Measurements from ENCODE around the gene VPS41. TPM values are rescaled to one million over a fixed set of nuclear protein-coding genes. Genes with fewer than 3 reads are reported as not detected.

VPS41 gene
- polyA plus RNA-seq, 3 donors, result 12.7 to 62.2 (median 56.7) TPM

GRCh38 chr7:38902449-38902848 lies 6.5 kb downstream of the VPS41 start:
- Histone ChIP-seq H3K4me1 (ENCODE audit: control insufficient read depth in 1 of 2, insufficient read depth in 2 of 2, low read length in 2 of 2) (peaks cover 14 to 21% of the 10 kb centered on the region in 2 donors), H3K79me2 (ENCODE audit: insufficient read depth, low read length) (peaks cover 54% of the 10 kb centered on the region), H3K36me3 (replicated peaks in 1 of 2; ENCODE audit: control insufficient read depth in 1 of 2, insufficient read depth in 2 of 2, low read length in 2 of 2) (peaks cover 0 to 17% of the 10 kb centered on the region in 2 donors), H3K27ac (ENCODE audit: low read depth in 1 of 2, low read length in 2 of 2) (no peak overlapping the region), H4K20me1 (ENCODE audit: insufficient read depth, low read length) (peaks cover 96% of the 10 kb centered on the region), H3K9me3 (replicated peaks in 1 of 2; ENCODE audit: control insufficient read depth in 1 of 2, insufficient read depth in 1 of 2, low read length in 2 of 2) (no peaks in the 10 kb centered on the region), H2AFZ (ENCODE audit: insufficient read depth, low read depth, low read length, poor library complexity, severe bottlenecking) (no peak overlapping the region), H3K9ac (ENCODE audit: insufficient read depth, low read length, poor library complexity, severe bottlenecking) (no peak overlapping the region), H3K4me2 (replicated peaks; ENCODE audit: extremely low read depth, low read length, poor library complexity, severe bottlenecking) (no peak overlapping the region), H3K27me3 (ENCODE audit: control insufficient read depth in 2 of 2, insufficient read depth in 2 of 2, low read length in 2 of 2) (no peaks in the 10 kb centered on the region), H3K4me3 (replicated peaks in 1 of 3; ENCODE audit: low read depth in 2 of 3, low read length in 3 of 3) (no peak overlapping the region)
- no peaks in the 10 kb centered on the region for H3K9me3 Mint-ChIP-seq
- peaks cover 0 to 2% (median 0%) of the 10 kb centered on the region in 3 donors for H3K27me3 Mint-ChIP-seq (ENCODE audit: low read depth in 3 of 3)
- no peak overlapping the region for H3K27ac Mint-ChIP-seq
- peaks cover 11 to 26% of the 10 kb centered on the region in 2 donors for H3K36me3 Mint-ChIP-seq
- H3K4me1 Mint-ChIP-seq, result peaks cover 32% of the 10 kb centered on the region
- DNase-seq, result no peak
- intact Hi-C loops (cut with micrococcal nuclease), result no loop called here
- TF ChIP-seq, protein P1, sequence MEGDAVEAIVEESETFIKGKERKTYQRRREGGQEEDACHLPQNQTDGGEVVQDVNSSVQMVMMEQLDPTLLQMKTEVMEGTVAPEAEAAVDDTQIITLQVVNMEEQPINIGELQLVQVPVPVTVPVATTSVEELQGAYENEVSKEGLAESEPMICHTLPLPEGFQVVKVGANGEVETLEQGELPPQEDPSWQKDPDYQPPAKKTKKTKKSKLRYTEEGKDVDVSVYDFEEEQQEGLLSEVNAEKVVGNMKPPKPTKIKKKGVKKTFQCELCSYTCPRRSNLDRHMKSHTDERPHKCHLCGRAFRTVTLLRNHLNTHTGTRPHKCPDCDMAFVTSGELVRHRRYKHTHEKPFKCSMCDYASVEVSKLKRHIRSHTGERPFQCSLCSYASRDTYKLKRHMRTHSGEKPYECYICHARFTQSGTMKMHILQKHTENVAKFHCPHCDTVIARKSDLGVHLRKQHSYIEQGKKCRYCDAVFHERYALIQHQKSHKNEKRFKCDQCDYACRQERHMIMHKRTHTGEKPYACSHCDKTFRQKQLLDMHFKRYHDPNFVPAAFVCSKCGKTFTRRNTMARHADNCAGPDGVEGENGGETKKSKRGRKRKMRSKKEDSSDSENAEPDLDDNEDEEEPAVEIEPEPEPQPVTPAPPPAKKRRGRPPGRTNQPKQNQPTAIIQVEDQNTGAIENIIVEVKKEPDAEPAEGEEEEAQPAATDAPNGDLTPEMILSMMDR (IDR thresholded peaks at IDR 0.05), result no peak
- 94% methylated on average over 2 of the region's 2 CpGs for WGBS (ENCODE audit: insufficient coverage)
- H3K4me3 Mint-ChIP-seq, result no peak overlapping the region

GRCh38 chr7:38893061-38893460 lies 15.9 kb downstream of the VPS41 start:
- Histone ChIP-seq H3K4me2 (replicated peaks; ENCODE audit: extremely low read depth, low read length, poor library complexity, severe bottlenecking) (no peak overlapping the region), H4K20me1 (ENCODE audit: insufficient read depth, low read length) (peaks cover 15% of the 10 kb centered on the region), H3K4me3 (replicated peaks in 1 of 3; ENCODE audit: low read depth in 2 of 3, low read length in 3 of 3) (no peak overlapping the region), H3K9me3 (replicated peaks in 1 of 2; ENCODE audit: control insufficient read depth in 1 of 2, insufficient read depth in 1 of 2, low read length in 2 of 2) (peaks cover 0 to 5% of the 10 kb centered on the region in 2 donors), H3K27ac (ENCODE audit: low read depth in 1 of 2, low read length in 2 of 2) (no peak overlapping the region), H3K4me1 (ENCODE audit: control insufficient read depth in 1 of 2, insufficient read depth in 2 of 2, low read length in 2 of 2) (no peaks in the 10 kb centered on the region), H3K27me3 (ENCODE audit: control insufficient read depth in 2 of 2, insufficient read depth in 2 of 2, low read length in 2 of 2) (no peaks in the 10 kb centered on the region), H3K79me2 (ENCODE audit: insufficient read depth, low read length) (peaks cover 22% of the 10 kb centered on the region), H3K36me3 (replicated peaks in 1 of 2; ENCODE audit: control insufficient read depth in 1 of 2, insufficient read depth in 2 of 2, low read length in 2 of 2) (peaks cover 15 to 59% of the 10 kb centered on the region in 2 donors), H2AFZ (ENCODE audit: insufficient read depth, low read depth, low read length, poor library complexity, severe bottlenecking) (no peak overlapping the region), H3K9ac (ENCODE audit: insufficient read depth, low read length, poor library complexity, severe bottlenecking) (no peak overlapping the region)
- peak overlapping the region in 3 of 7 donors; percentile 13 to 66 (median 13) for H3K27ac Mint-ChIP-seq
- peaks cover 9% of the 10 kb centered on the region for H3K4me1 Mint-ChIP-seq
- 96% methylated on average over 3 of the region's 3 CpGs for WGBS (ENCODE audit: insufficient coverage)
- peaks cover 0 to 15% (median 10%) of the 10 kb centered on the region in 7 donors for H3K9me3 Mint-ChIP-seq
- DNase-seq, result no peak
- intact Hi-C loops (cut with micrococcal nuclease), result no loop called here
- H3K36me3 Mint-ChIP-seq, result peaks cover 47 to 70% of the 10 kb centered on the region in 2 donors
- no peaks in the 10 kb centered on the region for H3K27me3 Mint-ChIP-seq (ENCODE audit: low read depth in 3 of 3)
- H3K4me3 Mint-ChIP-seq, result no peak overlapping the region
- TF ChIP-seq, protein P1 (IDR thresholded peaks at IDR 0.05), result no peak

Measured in CD14-positive monocyte (primary cell).